ENCODE data around the gene GGCX. TPM values are rescaled to one million over a fixed set of nuclear protein-coding genes. Genes with fewer than 3 reads are reported as not detected.

GGCX gene
- total and polyA plus RNA-seq, 2 of the 13 experiments (the other 11 are each of a cell fraction or from before 2014, with no cell fraction given) = 72.5 to 103 TPM

DNA sequence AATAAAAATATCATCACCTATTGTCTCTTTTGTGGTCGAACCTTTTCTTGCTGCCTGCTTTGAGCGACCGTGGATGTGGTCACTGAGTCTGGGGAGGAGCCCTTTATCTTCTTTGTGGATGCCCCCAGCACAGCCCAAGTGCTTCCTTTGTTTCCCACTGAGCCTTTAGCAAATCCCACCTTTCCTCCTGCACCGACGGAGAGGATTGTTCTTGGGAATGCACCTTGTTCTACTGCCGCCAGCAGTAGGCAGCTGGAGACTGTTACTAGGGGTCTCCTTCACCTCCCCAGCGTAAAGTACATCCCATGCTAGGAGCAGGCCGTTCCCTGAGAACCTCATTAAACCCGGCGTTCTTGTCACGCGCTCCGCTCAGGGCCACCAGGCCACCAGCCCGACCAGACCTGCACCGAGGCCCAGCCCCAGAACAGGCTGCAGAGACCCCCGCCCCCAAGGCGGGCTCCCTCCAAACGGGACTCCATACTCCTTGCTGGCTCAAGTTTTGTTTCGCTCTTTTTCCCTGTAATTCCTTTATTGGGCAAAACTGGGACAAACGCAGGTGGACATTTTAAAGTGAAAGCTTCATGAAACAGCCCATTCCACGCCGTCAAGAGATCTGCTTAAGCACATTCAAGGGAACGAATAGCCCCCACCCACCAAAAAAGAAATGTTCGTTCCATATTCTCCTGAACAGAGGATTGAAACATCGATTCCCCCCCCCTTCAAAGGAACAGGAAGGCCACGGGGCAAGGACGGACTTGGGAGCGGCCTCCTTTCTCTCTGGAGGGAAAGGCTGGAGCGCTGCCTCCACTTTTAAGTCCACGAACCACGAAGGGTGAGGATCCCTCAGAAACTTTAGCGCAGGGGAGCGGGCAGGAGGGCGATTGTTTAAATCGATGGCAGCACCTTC lies 23.4 kb downstream of the GGCX start (continued):
- TF ChIP-seq, protein P1, sequence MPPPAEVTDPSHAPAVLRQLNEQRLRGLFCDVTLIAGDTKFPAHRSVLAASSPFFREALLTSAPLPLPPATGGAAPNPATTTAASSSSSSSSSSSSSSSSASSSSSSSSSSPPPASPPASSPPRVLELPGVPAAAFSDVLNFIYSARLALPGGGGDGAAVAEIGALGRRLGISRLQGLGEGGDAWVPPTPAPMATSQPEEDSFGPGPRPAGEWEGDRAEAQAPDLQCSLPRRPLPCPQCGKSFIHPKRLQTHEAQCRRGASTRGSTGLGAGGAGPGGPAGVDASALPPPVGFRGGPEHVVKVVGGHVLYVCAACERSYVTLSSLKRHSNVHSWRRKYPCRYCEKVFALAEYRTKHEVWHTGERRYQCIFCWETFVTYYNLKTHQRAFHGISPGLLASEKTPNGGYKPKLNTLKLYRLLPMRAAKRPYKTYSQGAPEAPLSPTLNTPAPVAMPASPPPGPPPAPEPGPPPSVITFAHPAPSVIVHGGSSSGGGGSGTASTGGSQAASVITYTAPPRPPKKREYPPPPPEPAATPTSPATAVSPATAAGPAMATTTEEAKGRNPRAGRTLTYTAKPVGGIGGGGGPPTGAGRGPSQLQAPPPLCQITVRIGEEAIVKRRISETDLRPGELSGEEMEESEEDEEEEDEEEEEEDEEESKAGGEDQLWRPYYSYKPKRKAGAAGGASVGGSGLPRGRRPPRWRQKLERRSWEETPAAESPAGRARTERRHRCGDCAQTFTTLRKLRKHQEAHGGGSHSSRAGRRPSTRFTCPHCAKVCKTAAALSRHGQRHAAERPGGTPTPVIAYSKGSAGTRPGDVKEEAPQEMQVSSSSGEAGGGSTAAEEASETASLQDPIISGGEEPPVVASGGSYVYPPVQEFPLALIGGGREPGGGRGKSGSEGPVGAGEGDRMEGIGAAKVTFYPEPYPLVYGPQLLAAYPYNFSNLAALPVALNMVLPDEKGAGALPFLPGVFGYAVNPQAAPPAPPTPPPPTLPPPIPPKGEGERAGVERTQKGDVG (CRISPR knock-in tag; IDR thresholded peaks at IDR 0.05; ENCODE audit: borderline replicate concordance) = peak; percentile 8; the same call in 1 of the 2 replicates
- TF ChIP-seq ERF (CRISPR knock-in tag; IDR thresholded peaks at IDR 0.05) (0 out of 2 replicates have a peak, but pooled peaks have one; percentile 26), ZNF567 (CRISPR knock-in tag; IDR thresholded peaks at IDR 0.05; ENCODE audit: borderline replicate concordance) (no peak), NKX3-1 (CRISPR knock-in tag; IDR thresholded peaks at IDR 0.05) (peak; percentile 80; the same call in 1 of the 2 replicates), CREM (IDR thresholded peaks at IDR 0.05) (0 out of 2 replicates have a peak, but pooled peaks have one; percentile 9), CREM (CRISPR knock-in tag; IDR thresholded peaks at IDR 0.05) (no peak), ZSCAN22 (CRISPR knock-in tag; IDR thresholded peaks at IDR 0.05) (0 out of 2 replicates have a peak, but pooled peaks have one; percentile 5), ZSCAN20 (CRISPR knock-in tag; IDR thresholded peaks at IDR 0.05; ENCODE audit: borderline replicate concordance) (0 out of 2 replicates have a peak, but pooled peaks have one; percentile 31), ZNF615 (CRISPR knock-in tag; IDR thresholded peaks at IDR 0.05; ENCODE audit: borderline replicate concordance) (peak; percentile 35; the same call in 1 of the 2 replicates), HOXD1 (CRISPR knock-in tag; IDR thresholded peaks at IDR 0.05) (peak; percentile 43), NR2C2 (CRISPR knock-in tag; IDR thresholded peaks at IDR 0.05; ENCODE audit: borderline replicate concordance) (peak; percentile 10; the same call in 1 of the 2 replicates), SP1 (IDR thresholded peaks at IDR 0.05) (no peak), SP1 (CRISPR knock-in tag; IDR thresholded peaks at IDR 0.05) (0 out of 2 replicates have a peak, but pooled peaks have one; percentile 13), ZNF788 (CRISPR knock-in tag; IDR thresholded peaks at IDR 0.05; ENCODE audit: borderline replicate concordance) (peak; percentile 67; the same call in 1 of the 2 replicates)
- TF ChIP-seq, protein P2, sequence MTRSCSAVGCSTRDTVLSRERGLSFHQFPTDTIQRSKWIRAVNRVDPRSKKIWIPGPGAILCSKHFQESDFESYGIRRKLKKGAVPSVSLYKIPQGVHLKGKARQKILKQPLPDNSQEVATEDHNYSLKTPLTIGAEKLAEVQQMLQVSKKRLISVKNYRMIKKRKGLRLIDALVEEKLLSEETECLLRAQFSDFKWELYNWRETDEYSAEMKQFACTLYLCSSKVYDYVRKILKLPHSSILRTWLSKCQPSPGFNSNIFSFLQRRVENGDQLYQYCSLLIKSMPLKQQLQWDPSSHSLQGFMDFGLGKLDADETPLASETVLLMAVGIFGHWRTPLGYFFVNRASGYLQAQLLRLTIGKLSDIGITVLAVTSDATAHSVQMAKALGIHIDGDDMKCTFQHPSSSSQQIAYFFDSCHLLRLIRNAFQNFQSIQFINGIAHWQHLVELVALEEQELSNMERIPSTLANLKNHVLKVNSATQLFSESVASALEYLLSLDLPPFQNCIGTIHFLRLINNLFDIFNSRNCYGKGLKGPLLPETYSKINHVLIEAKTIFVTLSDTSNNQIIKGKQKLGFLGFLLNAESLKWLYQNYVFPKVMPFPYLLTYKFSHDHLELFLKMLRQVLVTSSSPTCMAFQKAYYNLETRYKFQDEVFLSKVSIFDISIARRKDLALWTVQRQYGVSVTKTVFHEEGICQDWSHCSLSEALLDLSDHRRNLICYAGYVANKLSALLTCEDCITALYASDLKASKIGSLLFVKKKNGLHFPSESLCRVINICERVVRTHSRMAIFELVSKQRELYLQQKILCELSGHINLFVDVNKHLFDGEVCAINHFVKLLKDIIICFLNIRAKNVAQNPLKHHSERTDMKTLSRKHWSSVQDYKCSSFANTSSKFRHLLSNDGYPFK (CRISPR knock-in tag; IDR thresholded peaks at IDR 0.05; ENCODE audit: borderline replicate concordance) = peak; percentile 32; the same call in 1 of the 2 replicates
- TF ChIP-seq, protein P3, sequence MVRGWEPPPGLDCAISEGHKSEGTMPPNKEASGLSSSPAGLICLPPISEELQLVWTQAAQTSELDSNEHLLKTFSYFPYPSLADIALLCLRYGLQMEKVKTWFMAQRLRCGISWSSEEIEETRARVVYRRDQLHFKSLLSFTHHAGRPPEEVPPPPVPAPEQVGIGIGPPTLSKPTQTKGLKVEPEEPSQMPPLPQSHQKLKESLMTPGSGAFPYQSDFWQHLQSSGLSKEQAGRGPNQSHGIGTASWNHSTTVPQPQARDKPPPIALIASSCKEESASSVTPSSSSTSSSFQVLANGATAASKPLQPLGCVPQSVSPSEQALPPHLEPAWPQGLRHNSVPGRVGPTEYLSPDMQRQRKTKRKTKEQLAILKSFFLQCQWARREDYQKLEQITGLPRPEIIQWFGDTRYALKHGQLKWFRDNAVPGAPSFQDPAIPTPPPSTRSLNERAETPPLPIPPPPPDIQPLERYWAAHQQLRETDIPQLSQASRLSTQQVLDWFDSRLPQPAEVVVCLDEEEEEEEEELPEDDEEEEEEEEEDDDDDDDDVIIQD (CRISPR knock-in tag; IDR thresholded peaks at IDR 0.05; ENCODE audit: low read depth) = 0 out of 2 replicates have a peak, but pooled peaks have one; percentile 2
- TF ChIP-seq, protein P4, sequence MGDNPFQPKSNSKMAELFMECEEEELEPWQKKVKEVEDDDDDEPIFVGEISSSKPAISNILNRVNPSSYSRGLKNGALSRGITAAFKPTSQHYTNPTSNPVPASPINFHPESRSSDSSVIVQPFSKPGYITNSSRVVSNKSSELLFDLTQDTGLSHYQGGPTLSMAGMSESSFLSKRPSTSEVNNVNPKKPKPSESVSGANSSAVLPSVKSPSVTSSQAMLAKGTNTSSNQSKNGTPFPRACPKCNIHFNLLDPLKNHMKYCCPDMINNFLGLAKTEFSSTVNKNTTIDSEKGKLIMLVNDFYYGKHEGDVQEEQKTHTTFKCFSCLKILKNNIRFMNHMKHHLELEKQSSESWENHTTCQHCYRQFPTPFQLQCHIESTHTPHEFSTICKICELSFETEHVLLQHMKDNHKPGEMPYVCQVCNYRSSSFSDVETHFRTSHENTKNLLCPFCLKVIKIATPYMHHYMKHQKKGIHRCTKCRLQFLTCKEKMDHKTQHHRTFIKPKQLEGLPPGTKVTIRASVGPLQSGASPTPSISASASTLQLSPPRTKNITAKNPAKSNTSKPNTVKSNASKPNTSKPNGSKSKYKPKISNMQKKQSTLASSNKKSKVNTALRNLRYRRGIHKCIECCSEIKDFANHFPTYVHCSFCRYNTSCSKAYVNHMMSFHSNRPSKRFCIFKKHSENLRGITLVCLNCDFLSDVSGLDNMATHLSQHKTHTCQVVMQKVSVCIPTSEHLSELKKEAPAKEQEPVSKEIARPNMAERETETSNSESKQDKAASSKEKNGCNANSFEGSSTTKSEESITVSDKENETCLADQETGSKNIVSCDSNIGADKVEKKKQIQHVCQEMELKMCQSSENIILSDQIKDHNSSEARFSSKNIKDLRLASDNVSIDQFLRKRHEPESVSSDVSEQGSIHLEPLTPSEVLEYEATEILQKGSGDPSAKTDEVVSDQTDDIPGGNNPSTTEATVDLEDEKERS (CRISPR knock-in tag; IDR thresholded peaks at IDR 0.05) = peak; percentile 24; the same call in 1 of the 2 replicates

Measured in HepG2 (cell line).